Activated naive CD8-positive, alpha-beta T cell (primary cell): Measurements from ENCODE around the gene ABCA7.

ENCODE experiments used
- H3K27ac Mint-ChIP-seq: one replicate; pipeline ENCODE4 v1.8.0; 2021; ENCODE audit warnings: mixed read lengths
- H3K27me3 Mint-ChIP-seq: one replicate; pipeline ENCODE4 v1.8.0; 2021; ENCODE audit warnings: mixed read lengths
- H3K36me3 Mint-ChIP-seq: one replicate; pipeline ENCODE4 v1.8.0; 2021; ENCODE audit warnings: mixed read lengths
- H3K4me1 Mint-ChIP-seq: one replicate; pipeline ENCODE4 v1.8.0; 2021; ENCODE audit warnings: low read depth, mixed read lengths
- H3K4me3 Mint-ChIP-seq: one replicate; pipeline ENCODE4 v1.8.0; 2021; ENCODE audit warnings: mild to moderate bottlenecking, mixed read lengths
- H3K9me3 Mint-ChIP-seq: one replicate; pipeline ENCODE4 v1.8.0; 2021; ENCODE audit warnings: low read depth, mixed read lengths

ABCA7 gene

DNA sequence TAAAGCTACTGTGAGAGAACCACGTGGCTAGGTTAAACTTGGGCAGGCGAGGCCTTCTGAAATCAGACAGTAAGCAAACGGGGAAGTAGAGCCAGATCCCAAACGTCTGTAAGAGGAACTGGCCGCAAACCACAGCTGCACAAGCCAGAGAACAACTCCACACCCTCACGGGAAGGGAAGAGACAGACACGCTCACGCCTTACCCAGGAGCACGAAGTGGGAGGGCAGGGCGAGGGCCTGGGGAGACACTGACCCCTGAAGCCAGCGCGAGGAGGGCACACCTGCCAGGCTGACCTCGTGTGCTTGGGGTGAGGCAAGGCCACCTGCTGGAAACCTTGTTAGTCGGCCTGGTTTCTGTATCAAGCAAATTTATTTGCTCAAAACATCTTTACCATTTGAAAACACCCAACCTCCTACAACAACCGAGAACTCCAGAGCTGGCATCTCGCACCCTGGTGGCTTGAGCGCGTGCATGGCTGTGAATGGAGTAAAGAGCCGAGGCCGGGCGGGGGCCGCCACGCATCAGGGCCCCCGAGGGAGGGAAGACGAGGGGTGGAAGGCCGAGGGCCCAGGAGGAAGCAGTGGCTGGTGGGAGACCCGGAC is 48.0 kb downstream of the ABCA7 start:
- peaks cover 46% of the 10 kb centered on the region for H3K4me1 Mint-ChIP-seq
- no peaks in the 10 kb centered on the region for H3K9me3 Mint-ChIP-seq
- H3K27ac Mint-ChIP-seq: peak overlapping the region; percentile 92
- no peaks in the 10 kb centered on the region for H3K27me3 Mint-ChIP-seq
- peaks cover 4% of the 10 kb centered on the region for H3K36me3 Mint-ChIP-seq
- H3K4me3 Mint-ChIP-seq: peak overlapping the region; percentile 72

DNA sequence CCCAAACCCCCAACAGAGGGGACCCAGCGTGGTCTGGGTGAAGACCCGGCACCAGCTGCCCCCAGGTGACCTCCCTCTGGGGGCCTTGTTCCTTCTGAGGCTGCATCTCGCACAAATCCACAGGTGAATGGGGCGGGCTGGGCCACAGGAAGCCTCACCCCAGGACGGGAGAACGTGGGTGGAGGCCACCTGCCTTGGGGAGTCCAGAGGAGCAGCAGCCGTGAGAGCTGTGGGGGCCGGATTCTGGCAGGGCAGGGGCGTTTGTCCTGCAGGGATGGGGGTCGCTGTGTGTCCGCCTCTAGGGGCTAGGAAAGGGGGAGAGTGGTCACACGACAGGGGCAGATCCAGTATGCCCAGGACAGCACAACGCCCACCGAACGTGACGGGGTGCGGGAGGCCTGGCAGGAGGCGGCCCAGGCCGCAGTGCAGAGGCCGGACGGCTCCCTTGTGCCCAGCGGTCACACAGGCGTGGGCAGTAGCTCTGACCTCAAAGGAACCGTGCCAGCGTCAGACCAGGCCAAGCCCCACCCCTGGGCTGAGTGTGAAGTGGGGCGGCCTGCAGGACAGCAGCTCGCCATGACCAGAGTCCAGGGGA is 48.6 kb downstream of the ABCA7 start:
- Mint-ChIP-seq H3K4me3 (peak overlapping the region; percentile 17), H3K4me1 (peaks cover 47% of the 10 kb centered on the region), H3K36me3 (peaks cover 4% of the 10 kb centered on the region)

DNA sequence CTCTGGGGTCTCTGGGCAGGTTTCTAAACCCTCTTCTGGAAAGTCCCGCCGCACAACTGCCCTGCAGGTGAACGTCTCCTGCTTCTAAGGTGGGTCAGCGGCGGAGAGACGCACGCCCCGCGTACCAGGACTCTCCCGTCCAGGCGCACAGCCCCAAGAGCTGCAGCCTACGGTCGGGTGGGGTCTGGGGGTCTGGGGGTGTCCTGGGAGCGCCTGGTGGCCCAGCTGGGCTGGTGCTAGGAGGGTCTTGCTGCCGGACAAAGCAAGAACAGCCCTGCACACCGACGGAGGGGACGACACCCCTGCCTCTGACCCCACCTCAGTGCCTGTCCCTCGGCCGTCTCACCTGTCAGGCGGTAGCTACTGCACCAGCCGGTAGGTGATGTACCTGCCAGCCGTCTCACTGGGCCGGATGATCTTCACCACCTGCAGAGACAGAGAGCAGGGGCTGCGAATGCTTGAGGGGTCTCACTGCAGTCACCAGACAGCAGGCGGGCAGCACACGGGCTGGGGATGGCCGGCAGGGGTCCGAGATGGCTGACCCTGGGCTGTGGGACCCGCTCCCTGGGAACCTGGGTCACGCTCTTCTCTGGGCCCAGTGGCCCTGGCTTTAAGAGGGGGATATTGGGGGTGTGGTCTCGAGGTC is 49.3 kb downstream of the ABCA7 start:
- Mint-ChIP-seq H3K27me3 (no peaks in the 10 kb centered on the region), H3K4me3 (no peak overlapping the region), H3K9me3 (no peaks in the 10 kb centered on the region), H3K4me1 (peaks cover 45% of the 10 kb centered on the region), H3K27ac (no peak overlapping the region), H3K36me3 (peaks cover 4% of the 10 kb centered on the region)

More for the DNA sequence above, 48.6 kb downstream of the ABCA7 start:
- Mint-ChIP-seq H3K27ac (no peak overlapping the region), H3K9me3 (no peaks in the 10 kb centered on the region), H3K27me3 (no peaks in the 10 kb centered on the region)

DNA sequence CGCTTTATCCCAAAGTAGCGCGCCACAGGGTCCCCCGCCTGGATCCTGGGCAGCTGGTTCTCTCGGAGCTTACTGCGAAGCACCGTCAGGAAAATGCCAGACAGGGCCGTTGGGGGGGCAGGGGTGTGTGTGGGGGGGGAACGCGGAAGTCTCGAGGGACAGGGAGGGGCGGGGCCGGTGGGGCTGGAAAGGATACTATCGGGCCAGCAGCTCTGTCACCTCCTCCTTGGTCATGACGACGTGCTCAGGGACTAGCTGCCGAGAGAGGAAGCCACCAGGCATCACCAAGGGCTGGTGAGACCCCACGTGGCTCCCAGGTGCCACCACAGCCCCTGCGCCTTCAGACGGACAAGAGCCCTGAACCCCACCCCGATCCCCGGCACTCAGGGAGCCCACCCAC is 50.0 kb downstream of the ABCA7 start:
- Mint-ChIP-seq H3K9me3 (no peaks in the 10 kb centered on the region), H3K27me3 (no peaks in the 10 kb centered on the region), H3K27ac (no peak overlapping the region), H3K4me3 (peak overlapping the region; percentile 27), H3K36me3 (peaks cover 4% of the 10 kb centered on the region), H3K4me1 (peaks cover 45% of the 10 kb centered on the region)

DNA sequence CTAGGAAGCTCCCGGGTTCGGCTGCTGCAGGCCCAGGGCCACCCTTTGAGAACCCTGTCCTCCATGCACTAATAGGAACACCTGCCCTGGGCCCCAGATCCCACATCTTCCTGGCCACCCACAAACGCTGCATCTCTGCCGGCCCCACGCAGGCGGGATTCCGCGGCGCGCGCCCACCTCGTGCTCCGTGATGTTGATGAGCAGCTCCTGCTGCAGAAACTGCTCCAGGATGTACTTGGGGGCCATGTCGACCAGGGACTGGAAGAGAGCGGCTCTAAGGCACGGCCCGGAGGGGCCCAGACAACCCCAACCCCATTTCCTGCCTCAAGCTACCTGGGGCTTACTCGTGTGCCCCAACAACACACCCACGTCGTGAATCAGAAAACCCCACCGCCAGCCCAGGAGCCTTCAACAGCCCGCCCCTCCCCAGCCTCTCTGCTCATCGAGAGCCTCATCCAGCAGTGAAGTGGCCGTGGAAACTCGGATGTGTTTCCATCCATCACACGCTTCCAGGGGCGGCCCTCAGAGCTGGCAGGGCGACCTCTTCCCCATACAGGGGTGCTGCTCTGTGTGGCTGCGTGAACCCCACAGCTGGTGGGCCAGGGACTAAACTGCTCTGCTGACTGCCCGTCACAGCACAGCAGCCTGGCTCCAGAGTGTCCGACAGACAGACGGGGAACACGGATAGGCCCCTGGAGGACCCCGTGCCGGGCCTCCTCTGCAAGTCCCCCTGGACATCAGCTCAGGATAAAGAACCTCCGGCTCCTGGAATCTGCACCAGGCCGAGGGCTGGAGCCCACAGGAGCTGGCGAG is 51.0 kb downstream of the ABCA7 start:
- Mint-ChIP-seq H3K4me1 (peaks cover 44% of the 10 kb centered on the region), H3K27ac (peak overlapping the region; percentile 61), H3K36me3 (peaks cover 4% of the 10 kb centered on the region), H3K4me3 (peak overlapping the region; percentile 69), H3K9me3 (no peaks in the 10 kb centered on the region), H3K27me3 (no peaks in the 10 kb centered on the region)

DNA sequence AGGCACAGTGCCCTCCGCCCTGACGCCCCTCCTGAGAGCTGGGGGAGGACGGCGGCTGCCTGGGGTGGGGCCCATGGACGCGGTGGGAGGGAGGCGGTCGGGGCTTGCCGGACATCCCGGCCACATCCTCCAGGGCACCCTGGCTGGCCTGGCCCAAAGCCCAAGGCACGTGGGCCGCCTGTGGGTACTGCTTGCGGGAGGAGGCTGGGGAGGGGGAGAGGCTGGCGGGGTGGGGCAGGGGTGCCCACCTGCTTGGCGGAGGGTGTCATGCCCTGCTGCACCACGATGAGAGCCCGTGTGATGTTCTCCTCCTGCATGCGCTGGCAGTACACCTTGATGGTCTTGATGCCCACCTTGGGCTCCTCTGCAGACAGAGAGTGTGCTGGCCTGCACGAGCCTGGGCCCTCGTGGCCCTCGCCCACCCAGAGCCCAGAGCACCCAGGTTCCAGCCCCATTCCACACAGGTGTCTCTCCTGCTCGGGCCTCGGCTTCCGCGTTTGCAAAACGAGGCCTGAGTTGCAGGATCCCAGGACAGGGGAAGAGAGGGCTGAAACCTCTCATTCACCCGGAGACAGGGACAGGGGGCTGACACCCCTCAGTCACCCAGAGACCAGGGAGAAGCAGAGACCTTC is 51.8 kb downstream of the ABCA7 start:
- Mint-ChIP-seq H3K27ac (no peak overlapping the region), H3K27me3 (no peaks in the 10 kb centered on the region), H3K36me3 (peaks cover 4% of the 10 kb centered on the region), H3K4me3 (peak overlapping the region; percentile 53), H3K9me3 (no peaks in the 10 kb centered on the region), H3K4me1 (peaks cover 46% of the 10 kb centered on the region)

DNA sequence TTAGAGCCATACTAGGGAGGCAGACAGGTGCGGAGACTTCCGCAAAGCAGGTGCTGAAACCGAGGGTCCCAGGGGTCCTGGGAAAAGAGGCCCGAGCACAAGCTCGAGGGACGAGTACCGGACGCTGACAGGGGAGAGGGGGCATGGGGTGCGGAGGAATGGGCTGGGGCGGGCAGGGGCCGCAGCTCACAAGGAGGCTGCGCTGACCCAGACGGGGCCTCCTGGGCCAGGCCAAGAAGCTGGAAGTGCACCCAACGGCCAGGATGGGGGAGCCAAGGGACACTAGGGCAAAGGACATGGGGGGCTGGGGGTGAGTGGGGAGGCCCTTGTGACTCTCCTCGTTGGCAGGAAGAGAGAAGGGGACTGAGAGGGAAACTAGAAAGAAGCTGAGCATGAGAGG is 53.4 kb downstream of the ABCA7 start:
- H3K36me3 Mint-ChIP-seq: no peaks in the 10 kb centered on the region
- no peak overlapping the region for H3K27ac Mint-ChIP-seq
- peaks cover 41% of the 10 kb centered on the region for H3K4me1 Mint-ChIP-seq
- H3K4me3 Mint-ChIP-seq: peak overlapping the region; percentile 92
- no peaks in the 10 kb centered on the region for H3K9me3 Mint-ChIP-seq
- H3K27me3 Mint-ChIP-seq: no peaks in the 10 kb centered on the region

DNA sequence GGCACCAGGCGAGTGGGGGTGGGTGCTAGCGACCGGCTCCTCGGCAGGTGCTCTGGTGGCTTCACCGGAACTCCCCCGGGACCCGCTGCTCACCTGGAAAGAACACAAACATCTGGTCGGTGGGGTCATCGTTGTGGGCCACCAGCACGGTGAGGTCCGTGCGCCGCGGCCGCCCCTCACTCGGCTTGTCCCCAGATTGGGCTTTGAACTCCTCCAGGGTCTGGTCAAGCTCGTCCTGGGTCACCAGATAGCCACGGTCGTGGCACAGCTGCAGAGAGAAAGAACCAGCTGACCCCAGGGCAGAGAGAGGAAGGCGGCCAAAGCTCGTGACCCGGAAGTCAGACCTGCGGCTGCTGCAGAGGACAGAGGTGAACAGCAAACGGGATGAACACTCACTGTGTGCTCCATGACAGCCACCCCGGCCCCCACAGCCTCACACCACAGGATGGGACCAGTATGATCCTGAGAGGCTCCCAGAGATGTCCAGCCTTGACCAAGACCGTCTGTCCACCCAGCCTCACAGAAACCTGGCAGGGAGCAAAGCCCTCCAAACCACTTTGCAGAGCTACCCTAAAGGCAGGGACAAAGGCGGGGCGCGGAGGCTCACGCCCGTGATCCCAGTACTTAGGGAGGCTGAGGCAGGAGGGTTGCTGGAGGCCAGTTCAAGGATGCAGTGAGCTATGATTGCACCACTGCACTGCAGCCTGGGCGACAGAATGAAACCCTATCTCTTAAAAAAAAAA is 54.1 kb downstream of the ABCA7 start:
- H3K27ac Mint-ChIP-seq: peak overlapping the region; percentile 83
- H3K27me3 Mint-ChIP-seq: no peaks in the 10 kb centered on the region
- no peaks in the 10 kb centered on the region for H3K9me3 Mint-ChIP-seq
- peaks cover 42% of the 10 kb centered on the region for H3K4me1 Mint-ChIP-seq
- no peaks in the 10 kb centered on the region for H3K36me3 Mint-ChIP-seq
- peak overlapping the region; percentile 92 for H3K4me3 Mint-ChIP-seq

DNA sequence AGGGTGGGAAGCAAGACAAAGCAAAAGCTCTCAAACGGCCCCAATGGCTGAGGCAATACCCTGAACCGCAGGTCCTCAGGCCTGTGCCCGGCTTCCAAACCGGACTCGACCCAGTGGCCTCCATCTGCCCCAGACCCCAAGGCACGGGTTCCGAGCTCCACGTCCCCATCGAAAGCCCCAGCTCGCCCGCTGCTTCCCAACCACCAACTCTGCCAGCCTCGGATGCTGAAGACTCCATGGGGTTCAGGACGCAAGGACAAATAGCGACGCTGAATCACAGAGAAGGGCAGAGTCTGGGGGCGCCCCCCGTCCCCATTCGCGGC is 54.7 kb downstream of the ABCA7 start:
- Mint-ChIP-seq H3K4me3 (peak overlapping the region; percentile 92), H3K9me3 (no peaks in the 10 kb centered on the region), H3K27me3 (no peaks in the 10 kb centered on the region), H3K4me1 (peaks cover 46% of the 10 kb centered on the region), H3K27ac (peak overlapping the region; percentile 83), H3K36me3 (no peaks in the 10 kb centered on the region)

DNA sequence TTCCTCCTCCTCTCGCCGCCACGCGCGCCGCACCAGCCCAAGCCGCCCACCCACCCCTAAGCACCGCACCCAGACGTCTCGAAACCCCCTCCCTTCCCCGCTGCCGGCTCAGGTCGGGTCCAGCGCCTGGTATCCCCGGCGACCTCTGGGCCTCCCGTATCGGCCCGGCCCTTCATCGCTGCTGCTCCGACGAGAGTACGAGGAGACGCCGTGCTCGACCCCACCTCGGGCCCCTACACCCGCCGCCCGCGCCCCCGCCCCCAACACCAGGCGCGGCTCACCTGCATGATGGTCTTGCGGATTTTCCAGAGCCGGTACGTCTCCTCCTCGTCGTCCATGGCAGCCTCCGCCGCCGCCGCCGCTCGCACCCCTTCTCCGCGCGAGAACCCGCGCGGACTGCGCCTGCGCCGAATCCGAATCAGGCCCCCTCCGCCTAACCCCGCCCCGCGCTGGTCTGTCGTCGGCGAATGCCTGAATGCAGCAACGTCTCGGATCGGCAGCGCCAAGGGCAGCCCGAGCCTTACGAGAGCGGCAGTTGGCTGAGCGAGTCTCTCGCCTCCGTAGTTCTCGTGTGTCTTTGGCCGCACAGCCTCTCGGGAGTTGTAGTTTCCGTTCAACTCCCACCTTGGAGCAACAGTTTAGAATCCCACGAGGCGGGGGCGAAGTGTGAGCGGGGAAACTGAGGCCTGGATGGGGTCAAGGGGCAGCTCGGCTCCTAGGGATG is 55.2 kb downstream of the ABCA7 start, which contains the start of gene POLR2E:
POLR2E (minus strand) TSS at position 398 of the 724 bp plus-strand sequence; CDS start at position 338, 60 bp downstream.
- H3K4me3 Mint-ChIP-seq: peak within 1 kb of the TSS; percentile 92
- peak within 1 kb of the TSS; percentile 95 for H3K27ac Mint-ChIP-seq
- H3K4me1 Mint-ChIP-seq: peaks cover 51% of the 10 kb centered on the region
- H3K27me3 Mint-ChIP-seq: no peaks in the 10 kb centered on the region
- no peaks in the 10 kb centered on the region for H3K9me3 Mint-ChIP-seq
- no peaks in the 10 kb centered on the region for H3K36me3 Mint-ChIP-seq

DNA sequence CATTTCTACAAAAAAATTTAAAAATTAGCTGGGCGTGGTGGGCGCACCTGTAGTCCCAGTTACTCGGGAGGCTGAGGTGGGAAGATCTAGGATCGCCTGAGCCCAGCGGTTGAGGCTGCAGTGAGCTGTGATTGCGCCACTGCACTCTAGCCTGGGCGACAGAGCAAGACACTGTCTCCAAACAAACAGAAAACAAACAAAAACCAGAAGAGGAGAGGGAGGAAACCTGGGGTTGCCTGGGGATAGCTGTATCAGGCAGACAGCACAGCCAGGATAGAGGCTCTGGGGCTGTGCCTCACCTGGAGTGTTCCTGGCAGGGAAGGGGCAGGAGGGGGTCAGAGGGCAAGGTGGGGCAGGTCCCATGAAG is 57.9 kb downstream of the ABCA7 start:
- H3K27ac Mint-ChIP-seq: peak overlapping the region; percentile 64
- H3K4me3 Mint-ChIP-seq: no peak overlapping the region
- H3K27me3 Mint-ChIP-seq: no peaks in the 10 kb centered on the region
- peaks cover 56% of the 10 kb centered on the region for H3K4me1 Mint-ChIP-seq
- no peaks in the 10 kb centered on the region for H3K36me3 Mint-ChIP-seq
- no peaks in the 10 kb centered on the region for H3K9me3 Mint-ChIP-seq

DNA sequence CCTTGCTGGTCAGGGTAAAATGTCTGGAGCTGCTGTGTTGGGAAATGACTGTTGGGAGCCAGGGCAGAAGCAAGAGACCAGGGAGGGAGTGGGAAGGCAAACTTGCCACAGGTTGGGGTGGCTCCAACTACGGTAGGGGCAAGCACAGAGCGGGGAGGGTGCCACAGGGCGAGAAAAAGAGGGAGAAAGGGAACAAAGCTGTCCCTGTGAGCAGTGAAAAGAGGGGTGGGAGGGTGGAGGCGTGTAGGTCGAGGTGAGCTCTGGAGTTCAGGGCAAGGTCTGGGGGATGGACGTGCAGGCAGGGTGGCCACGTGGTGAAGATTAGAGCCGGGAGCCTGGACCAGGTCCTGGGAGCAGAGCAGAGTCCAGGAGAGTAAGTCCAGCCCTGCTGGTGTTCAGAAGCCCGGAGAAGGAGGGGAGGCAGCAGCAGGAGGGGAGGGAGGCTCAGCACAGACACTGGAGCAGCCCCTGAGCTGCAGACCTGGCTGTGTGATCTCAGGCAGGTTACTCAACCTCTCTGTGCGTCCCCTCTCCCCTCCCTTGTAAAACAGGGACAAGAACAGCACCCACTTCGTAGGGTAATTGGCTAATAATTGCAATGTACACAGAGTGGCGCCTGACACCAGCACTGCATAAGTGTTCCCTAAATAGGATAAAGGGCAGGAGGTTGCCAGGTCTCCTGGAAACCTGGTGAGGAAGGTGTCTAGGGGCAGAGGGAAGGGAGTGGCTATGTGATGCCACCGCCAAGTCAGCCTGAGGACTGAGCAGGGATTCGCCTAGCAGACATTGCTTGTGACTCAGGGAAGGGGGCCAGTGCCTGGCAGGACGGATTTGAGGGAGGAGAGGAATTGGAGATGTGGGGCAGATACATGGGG is 58.5 kb downstream of the ABCA7 start:
- Mint-ChIP-seq H3K4me1 (peaks cover 62% of the 10 kb centered on the region), H3K27ac (peak overlapping the region; percentile 80), H3K27me3 (no peaks in the 10 kb centered on the region), H3K9me3 (no peaks in the 10 kb centered on the region), H3K36me3 (no peaks in the 10 kb centered on the region), H3K4me3 (peak overlapping the region; percentile 7)

DNA sequence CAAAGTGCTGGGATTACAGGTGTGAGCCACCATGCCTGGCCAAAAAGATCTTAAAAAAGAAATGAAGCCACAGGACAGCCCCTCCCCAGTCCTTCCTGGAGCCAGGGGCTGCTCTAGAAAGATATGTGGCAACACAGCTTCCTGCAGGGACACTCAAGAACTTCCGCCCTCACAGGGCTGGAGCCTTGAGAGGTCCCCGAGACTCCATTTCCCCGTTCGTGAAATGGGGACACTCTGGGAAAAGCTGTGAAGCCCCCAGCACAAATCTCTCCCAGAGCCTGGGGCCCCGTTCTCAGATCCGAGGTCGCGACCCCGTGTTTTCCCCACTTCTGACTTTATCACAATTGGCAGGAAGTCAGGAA is 61.4 kb downstream of the ABCA7 start:
- peaks cover 49% of the 10 kb centered on the region for H3K4me1 Mint-ChIP-seq
- H3K36me3 Mint-ChIP-seq: no peaks in the 10 kb centered on the region
- H3K27me3 Mint-ChIP-seq: no peaks in the 10 kb centered on the region
- peak overlapping the region; percentile 73 for H3K27ac Mint-ChIP-seq
- H3K9me3 Mint-ChIP-seq: no peaks in the 10 kb centered on the region
- peak overlapping the region; percentile 53 for H3K4me3 Mint-ChIP-seq
